DMS79 treated with DMSO at 0.1 percent for 48 hours (cell line): ENCODE data around the gene ARPP19.
"Not testable (repeated sequence)": the region's sequence is repeated elsewhere in the genome, so short reads cannot be mapped to it uniquely, and the experiment has no call there.

ENCODE experiments used
- DNase-seq: peaks from one replicate; lab custom pipeline; 2025; lab: John Stamatoyannopoulos, UW

ARPP19 gene

GRCh38 chr15:52512869-52513268, 56.0 kb downstream of the ARPP19 start:
- not testable (repeated sequence) for DNase-seq

- no peak for DNase-seq
These were observed 57.7 kb downstream of the ARPP19 start for GRCh38 chr15:52511084-52511483.

GRCh38 chr15:52509500-52510245, 59.2 kb downstream of the ARPP19 start:
- DNase-seq, result no peak

- DNase-seq, result no peak
These were observed 62.3 kb downstream of the ARPP19 start for GRCh38 chr15:52506549-52506948.

- no peak for DNase-seq
These were observed 63.7 kb downstream of the ARPP19 start for GRCh38 chr15:52505151-52505550.

- DNase-seq, result no peak
These were observed 64.9 kb downstream of the ARPP19 start for GRCh38 chr15:52503788-52504496.

- no peak for DNase-seq
These were observed 66.2 kb downstream of the ARPP19 start for GRCh38 chr15:52502608-52503007.

- no peak for DNase-seq
These were observed 69.3 kb downstream of the ARPP19 start for GRCh38 chr15:52499506-52499905.

- no peak for DNase-seq
These were observed 70.1 kb downstream of the ARPP19 start for GRCh38 chr15:52498706-52499105.
